GM12892 (cell line): Measurements from ENCODE around the gene MRPS11.

ENCODE experiments used
- DNase-seq: peaks from one replicate; pipeline ENCODE4 v3.0.0; 2011; ENCODE audit not compliant: insufficient read length
- FAIRE-seq: peaks from 2 replicates; lab custom pipeline; 2011; peaks lifted over from hg19 to GRCh38; lab: Jason Lieb, UNC
- POLR2A ChIP-seq: IDR thresholded peaks from 2 replicates; pipeline ENCODE4 v1.6.1; 2011; ENCODE audit warnings: low read depth, low read length, control low read depth

MRPS11 gene

DNA sequence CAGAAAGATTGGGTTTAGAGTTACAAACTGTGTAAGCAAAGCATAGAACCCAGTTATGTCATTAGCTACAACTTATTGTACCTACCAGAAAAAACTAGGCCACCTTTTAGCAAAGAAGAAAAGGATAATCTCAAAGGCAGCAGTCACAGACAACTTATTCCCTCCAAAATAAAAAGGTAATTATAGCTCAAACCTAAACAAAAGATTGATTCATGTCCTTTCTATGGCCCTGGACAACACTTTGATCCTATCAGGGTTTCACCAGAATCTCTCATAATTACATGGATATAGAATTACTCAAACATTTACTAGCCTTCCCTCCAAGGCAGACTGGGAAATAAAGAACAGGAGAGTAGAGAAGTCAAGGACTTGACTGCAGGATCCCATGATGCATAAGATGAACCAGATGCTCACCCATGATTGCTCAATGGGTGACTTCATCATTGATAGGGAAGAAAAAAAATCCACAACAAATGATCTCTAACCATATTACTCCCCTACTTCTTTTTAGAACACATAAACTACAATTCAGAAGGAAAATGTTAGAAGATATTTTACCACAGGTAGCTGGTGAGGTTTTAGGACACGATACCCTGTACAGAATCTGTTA is 61.6 kb downstream of the MRPS11 start:
- TF ChIP-seq POLR2A = no peak
- DNase-seq (no peak), FAIRE-seq (no peak)
